Loucy (cell line): Measurements from ENCODE around the gene ZNF608.

Experiments
- H2AFZ ChIP-seq: fragments of 200-600 bp; sonication (generic); 2 replicates; pipeline ENCODE4 v1.6.0; 2016; ENCODE audit warnings: antibody characterized with exemption, mild to moderate bottlenecking, low read length, moderate library complexity
- H3F3A ChIP-seq: fragments of 200-600 bp; 2 replicates; pipeline ENCODE4 v1.6.0; 2016; ENCODE audit warnings: antibody characterized with exemption, low read depth, mild to moderate bottlenecking
- H3K27me3 ChIP-seq: fragments of 200-600 bp; sonication (generic); 2 replicates; pipeline ENCODE4 v1.6.1; 2014; ENCODE audit warnings: low read length, mild to moderate bottlenecking; ENCODE audit not compliant: insufficient read depth, poor library complexity, severe bottlenecking
- H3K36me3 ChIP-seq: fragments of 200-600 bp; sonication (generic); 2 replicates; pipeline ENCODE4 v1.6.1; 2016; ENCODE audit warnings: low read length; ENCODE audit not compliant: insufficient read depth
- H3K4me1 ChIP-seq: fragments of 200-600 bp; sonication (generic); 2 replicates; pipeline ENCODE4 v1.5.1; 2014; ENCODE audit warnings: low read length, mild to moderate bottlenecking; ENCODE audit not compliant: insufficient read depth, poor library complexity, severe bottlenecking
- H3K4me2 ChIP-seq: fragments of 200-600 bp; sonication (generic); 2 replicates; pipeline ENCODE4 v1.6.0; 2014; ENCODE audit warnings: antibody characterized with exemption, low read length, low read depth, mild to moderate bottlenecking; ENCODE audit not compliant: poor library complexity, severe bottlenecking
- H3K4me3 ChIP-seq: fragments of 200-600 bp; sonication (generic); 2 replicates; pipeline ENCODE4 v1.5.1; 2014; ENCODE audit warnings: low read length, mild to moderate bottlenecking, mixed read lengths; ENCODE audit not compliant: poor library complexity, severe bottlenecking
- H3K79me2 ChIP-seq: fragments of 200-600 bp; sonication (generic); 2 replicates; pipeline ENCODE4 v1.6.1; 2014; ENCODE audit warnings: low read length; ENCODE audit not compliant: insufficient read depth
- H3K9ac ChIP-seq: fragments of 200-600 bp; sonication (generic); 2 replicates; pipeline ENCODE4 v1.6.0; 2014; ENCODE audit warnings: mild to moderate bottlenecking, low read depth, low read length, moderate library complexity; ENCODE audit not compliant: poor library complexity, severe bottlenecking
- H3K9me2 ChIP-seq: fragments of 200-600 bp; sonication (generic); replicated peaks from 2 replicates; pipeline ENCODE4 v1.6.1; 2016; ENCODE audit warnings: low read depth, low read length, mixed read lengths
- H3K9me3 ChIP-seq: fragments of 200-600 bp; sonication (generic); 2 replicates; pipeline ENCODE4 v1.6.1; 2014; ENCODE audit warnings: mild to moderate bottlenecking, antibody characterized with exemption, low read length, low read depth; ENCODE audit not compliant: insufficient read depth
- H4K20me1 ChIP-seq: fragments of 200-600 bp; sonication (generic); 2 replicates; pipeline ENCODE4 v1.6.0; 2014; ENCODE audit warnings: antibody characterized with exemption, low read length, mild to moderate bottlenecking; ENCODE audit not compliant: insufficient read depth, poor library complexity, severe bottlenecking
- CTCF ChIP-seq: fragments of 200-600 bp; sonication (generic); conservative IDR thresholded peaks from 2 replicates; pipeline ENCODE4 v1.5.1; 2014; ENCODE audit warnings: mild to moderate bottlenecking, antibody characterized with exemption, low read length
- EZH2phosphoT487 ChIP-seq: fragments of 200-600 bp; IDR thresholded peaks from 2 replicates; pipeline ENCODE4 v1.6.1; 2018; ENCODE audit warnings: antibody characterized with exemption, mild to moderate bottlenecking, moderate library complexity, borderline replicate concordance

Gene ZNF608

DNA sequence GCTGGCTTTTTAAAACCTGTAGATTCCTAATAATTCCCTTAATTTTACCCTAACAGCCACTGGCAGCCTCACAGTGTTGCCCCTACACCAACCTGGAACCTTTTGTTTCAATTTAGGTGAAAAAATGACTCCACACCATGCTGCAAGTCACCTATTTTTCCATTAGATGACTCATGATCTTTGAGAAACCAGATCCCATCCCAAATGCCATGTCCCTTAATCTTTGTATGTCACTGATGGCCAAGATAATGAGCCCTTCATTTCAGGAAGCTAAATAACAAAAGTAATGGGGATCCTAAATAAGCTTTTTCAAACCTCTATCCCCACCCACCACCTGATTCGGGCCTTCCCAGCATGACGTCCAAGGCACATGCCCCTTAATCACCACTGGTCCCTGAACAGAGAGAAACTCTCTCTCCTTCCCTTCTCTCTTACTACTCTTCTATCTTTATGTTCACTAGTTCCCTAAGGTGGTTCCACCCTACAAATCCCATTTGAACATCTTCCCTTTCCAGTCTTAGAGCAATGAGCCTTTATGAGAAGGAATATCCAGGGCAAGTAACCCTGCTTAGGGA, 33.6 kb downstream of the ZNF608 start:
- Histone ChIP-seq H2AFZ (no peak overlapping the region), H3K4me2 (no peak overlapping the region), H3K9me3 (no peaks in the 10 kb centered on the region), H3K27me3 (no peaks in the 10 kb centered on the region), H3K4me1 (no peaks in the 10 kb centered on the region), H3K36me3 (no peaks in the 10 kb centered on the region), H3K4me3 (no peak overlapping the region), H3F3A (no peaks in the 10 kb centered on the region), H3K79me2 (no peaks in the 10 kb centered on the region), H3K9ac (no peak overlapping the region), H3K9me2 (no peaks in the 10 kb centered on the region), H4K20me1 (no peaks in the 10 kb centered on the region)
- TF ChIP-seq EZH2phosphoT487 (no peak), CTCF (no peak)

GRCh38 chr5:124708086-124708485, 38.4 kb downstream of the ZNF608 start:
- H3K36me3 ChIP-seq = no peaks in the 10 kb centered on the region
- no peaks in the 10 kb centered on the region for H3F3A ChIP-seq
- no peaks in the 10 kb centered on the region for H3K79me2 ChIP-seq
- H3K4me3 ChIP-seq = no peak overlapping the region
- no peaks in the 10 kb centered on the region for H3K9me2 ChIP-seq
- H3K9me3 ChIP-seq = no peaks in the 10 kb centered on the region
- H3K9ac ChIP-seq = no peak overlapping the region
- no peaks in the 10 kb centered on the region for H4K20me1 ChIP-seq
- TF ChIP-seq EZH2phosphoT487 (no peak), CTCF (no peak)
- peaks cover 32% of the 10 kb centered on the region for H3K27me3 ChIP-seq
- no peak overlapping the region for H2AFZ ChIP-seq
- no peaks in the 10 kb centered on the region for H3K4me1 ChIP-seq
- H3K4me2 ChIP-seq = no peak overlapping the region

GRCh38 chr5:124707520-124707919, 38.9 kb downstream of the ZNF608 start:
- peaks cover 38% of the 10 kb centered on the region for H3K27me3 ChIP-seq
- no peak overlapping the region for H2AFZ ChIP-seq
- H3K9ac ChIP-seq = no peak overlapping the region
- H3K79me2 ChIP-seq = no peaks in the 10 kb centered on the region
- no peaks in the 10 kb centered on the region for H3F3A ChIP-seq
- H3K9me3 ChIP-seq = no peaks in the 10 kb centered on the region
- H3K9me2 ChIP-seq = no peaks in the 10 kb centered on the region
- H3K4me1 ChIP-seq = no peaks in the 10 kb centered on the region
- H3K36me3 ChIP-seq = no peaks in the 10 kb centered on the region
- TF ChIP-seq EZH2phosphoT487 (no peak), CTCF (no peak)
- H3K4me2 ChIP-seq = no peak overlapping the region
- no peak overlapping the region for H3K4me3 ChIP-seq
- H4K20me1 ChIP-seq = no peaks in the 10 kb centered on the region
